Activated naive CD4-positive, alpha-beta T cell treated with anti-CD3 and anti-CD28 coated beads, Interleukin-2, amount 50 U/mL, for 72 hours (primary cell): Measurements from ENCODE around the gene NOP9. TPM values are rescaled to one million over a fixed set of nuclear protein-coding genes. Genes with fewer than 3 reads are reported as not detected.
"Not testable (repeated sequence)": the region's sequence is repeated elsewhere in the genome, so short reads cannot be mapped to it uniquely, and the experiment has no call there.

ENCODE experiments used
- ATAC-seq, 2 donors: fragments of 150-1000 bp; cut with Tn5 transposase; 2 replicates each; pipeline ENCODE4 v1.10.0; 2021; ENCODE audit warnings: mild to moderate bottlenecking in 2 of 2, moderate library complexity in 2 of 2
- DNase-seq, 2 donors: peaks; one replicate each; pipeline ENCODE4 v3.0.0; 2021 to 2022; ENCODE audit warnings: low spot score in 2 of 2
- H3K27ac Mint-ChIP-seq, 2 donors: one replicate each; pipeline ENCODE4 v1.8.0; 2022; ENCODE audit warnings: mild to moderate bottlenecking in 2 of 2, mixed read lengths in 2 of 2
- H3K36me3 Mint-ChIP-seq, 2 donors: one replicate each; pipeline ENCODE4 v1.8.0; 2022; ENCODE audit warnings: mixed read lengths in 2 of 2
- H3K9me3 Mint-ChIP-seq, 2 donors: one replicate each; pipeline ENCODE4 v1.8.0; 2022; ENCODE audit warnings: mixed read lengths in 2 of 2
- total RNA-seq, 2 donors: library from RNA; stranded (reverse); gene quantifications; one replicate each; pipeline ENCODE4 v1.2.3, GENCODE V29; 2022

NOP9 gene
- total RNA-seq, 2 donors from 2014 or later: 30.5 TPM

DNA sequence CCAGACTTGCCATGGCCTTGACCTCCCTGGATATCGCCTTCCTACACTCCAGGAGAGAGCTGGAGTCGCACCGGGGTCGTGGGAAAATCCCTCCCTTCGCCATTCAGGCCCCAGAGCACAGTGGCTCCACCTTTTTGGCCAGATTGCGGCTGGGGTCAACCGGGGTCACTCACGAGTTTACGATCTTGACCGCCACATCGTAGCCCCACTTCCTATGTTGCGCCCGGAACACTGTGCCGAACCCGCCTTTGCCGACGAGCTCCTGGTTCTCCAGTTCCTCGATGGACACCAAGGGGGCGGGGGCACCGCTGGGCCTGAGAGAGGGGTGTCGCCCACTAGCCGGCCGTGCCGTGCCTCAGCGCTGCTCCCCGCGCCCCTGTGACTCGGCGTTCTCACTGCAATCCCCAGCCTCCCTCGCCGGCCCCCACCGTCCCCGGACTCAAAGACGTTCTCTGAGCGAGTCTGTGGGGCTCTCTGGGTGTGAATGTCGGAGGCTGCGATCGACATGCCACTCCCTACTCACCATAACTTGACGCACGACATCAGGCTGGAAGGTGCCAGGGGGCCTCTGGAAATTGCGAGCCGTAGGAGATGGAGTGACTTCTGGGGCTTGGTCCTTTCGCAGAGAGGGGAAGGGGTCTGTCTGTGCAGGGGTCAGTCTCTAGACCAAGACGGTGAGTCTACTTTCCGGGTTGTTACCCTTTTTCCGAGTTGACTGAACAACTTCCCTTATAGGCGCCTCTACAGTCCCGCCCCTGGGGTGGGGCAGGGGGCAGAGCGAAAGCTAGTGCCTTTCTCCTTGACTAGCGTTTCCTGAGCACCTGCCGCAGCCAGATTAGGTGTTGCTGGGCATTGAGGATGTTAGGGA lies 39.9 kb downstream of the NOP9 start, which contains the start of gene RIPK3:
RIPK3 (minus strand) TSS at position 708 of the 868 bp plus-strand sequence; CDS start at position 543, 165 bp downstream.
- Mint-ChIP-seq H3K36me3 (peaks cover 0 to 5% of the 10 kb centered on the region in 2 donors), H3K27ac (peak within 1 kb of the TSS; percentile 50 to 76), H3K9me3 (no peaks in the 10 kb centered on the region)
- peak in 1 of 2 donors; percentile 70 for DNase-seq
- ATAC-seq: peak; percentile 92 to 93

DNA sequence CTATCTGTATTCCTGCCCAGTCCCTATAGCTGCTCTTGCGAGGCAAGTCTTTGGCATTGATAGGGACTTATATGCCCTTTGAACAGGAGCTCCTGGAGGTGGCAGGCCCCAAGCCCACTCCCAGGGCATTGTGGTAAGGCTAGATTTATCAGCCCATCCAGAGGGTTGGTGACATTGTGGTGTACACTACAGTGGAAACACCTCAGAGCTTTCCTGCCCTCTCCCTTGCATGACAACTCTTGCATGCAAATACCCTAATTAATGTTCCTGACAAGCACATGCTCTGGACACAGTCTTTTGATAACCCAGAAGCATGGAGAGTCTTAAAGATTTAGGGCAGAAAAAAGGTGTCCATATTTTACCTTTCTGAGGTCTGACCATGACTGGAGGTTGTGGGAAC lies 41.0 kb downstream of the NOP9 start:
- no peaks in the 10 kb centered on the region for H3K9me3 Mint-ChIP-seq
- H3K36me3 Mint-ChIP-seq: no peaks in the 10 kb centered on the region
- DNase-seq (no peak), ATAC-seq (no peak)
- no peak overlapping the region for H3K27ac Mint-ChIP-seq

DNA sequence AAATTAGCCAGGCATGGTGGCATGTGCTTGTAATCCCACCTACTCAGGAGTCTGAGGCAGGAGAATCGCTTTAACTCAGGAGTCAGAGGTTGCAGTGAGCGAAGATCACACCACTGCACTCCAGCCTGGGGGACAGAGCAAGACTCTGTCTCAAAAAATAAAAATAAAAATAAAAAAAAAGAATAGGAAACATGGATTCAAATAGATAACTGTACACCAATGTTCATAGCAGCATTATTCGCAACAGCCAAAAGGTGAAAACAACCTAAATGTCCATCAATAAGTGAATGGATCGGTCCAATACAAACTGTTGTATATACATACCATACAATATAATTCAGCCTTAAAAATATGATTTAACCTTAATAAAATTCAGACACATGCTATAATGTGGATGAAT lies 43.2 kb downstream of the NOP9 start:
- no peaks in the 10 kb centered on the region for H3K36me3 Mint-ChIP-seq

DNA sequence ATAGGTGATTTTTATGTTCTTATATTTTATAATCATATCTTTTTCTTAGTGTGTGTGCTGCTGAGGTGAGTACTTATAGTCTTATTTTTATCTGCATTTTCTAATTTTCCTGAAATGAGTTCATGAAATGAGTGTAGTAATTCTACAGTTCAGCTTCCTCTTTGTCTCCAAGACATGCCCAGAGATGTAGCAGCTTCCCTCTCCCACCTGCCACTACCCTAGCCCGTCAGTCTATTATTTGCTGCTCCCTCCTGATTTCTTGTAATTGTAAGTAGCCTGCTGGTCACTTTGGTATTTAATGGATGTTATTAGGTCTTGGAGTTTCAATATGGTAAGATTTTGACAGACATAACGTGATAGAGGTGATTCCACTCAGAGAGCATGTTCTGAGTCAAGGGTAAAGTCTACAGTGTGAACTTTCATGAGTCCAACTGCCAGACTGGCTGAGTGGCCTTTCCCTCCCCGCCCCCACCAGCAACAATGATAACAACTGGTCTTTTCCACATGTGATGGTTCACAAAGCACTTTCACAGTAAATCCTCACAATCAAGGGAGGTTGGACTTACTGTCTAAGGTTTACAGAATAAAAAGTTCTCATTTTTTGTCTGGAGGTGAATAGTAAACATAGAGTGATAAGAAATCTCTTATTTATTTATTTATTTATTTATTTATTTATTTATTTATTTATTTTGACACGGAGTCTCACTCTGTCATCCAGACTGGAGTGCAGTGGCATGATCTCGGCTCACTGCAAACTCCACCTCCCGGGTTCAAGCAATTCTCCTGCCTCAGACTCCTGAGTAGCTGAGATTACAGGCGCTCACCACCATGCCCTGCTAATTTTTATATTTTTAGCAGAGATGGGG lies 44.4 kb downstream of the NOP9 start:
- Mint-ChIP-seq H3K9me3 (no peaks in the 10 kb centered on the region), H3K27ac (no peak overlapping the region), H3K36me3 (no peaks in the 10 kb centered on the region)
- DNase-seq (no peak), ATAC-seq (no peak)

More for the DNA sequence above, 43.2 kb downstream of the NOP9 start:
- DNase-seq: no peak
- no peak for ATAC-seq
- no peaks in the 10 kb centered on the region for H3K9me3 Mint-ChIP-seq
- H3K27ac Mint-ChIP-seq: no peak overlapping the region

DNA sequence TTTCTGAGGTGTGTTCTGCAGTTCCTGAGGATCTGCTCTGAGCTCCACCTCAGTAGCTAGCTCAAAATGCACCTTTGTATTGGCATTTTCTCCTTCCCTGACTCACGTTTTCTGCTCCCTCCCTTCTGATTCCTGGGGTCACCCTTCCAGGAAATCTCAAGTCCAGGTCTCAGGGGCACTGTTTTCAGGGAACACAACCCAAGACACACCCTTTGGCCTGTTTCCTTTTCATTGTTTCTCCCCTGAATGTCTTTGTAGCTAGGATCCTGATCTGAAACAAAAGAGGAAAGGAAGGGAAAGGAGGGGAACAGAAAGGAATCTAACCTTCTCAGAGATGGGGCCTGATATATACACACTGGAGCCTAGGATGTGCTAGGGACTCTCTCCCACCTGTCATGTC lies 47.5 kb downstream of the NOP9 start:
- Mint-ChIP-seq H3K27ac (no peak overlapping the region), H3K9me3 (no peaks in the 10 kb centered on the region), H3K36me3 (no peaks in the 10 kb centered on the region)
- ATAC-seq: no peak
- no peak for DNase-seq

DNA sequence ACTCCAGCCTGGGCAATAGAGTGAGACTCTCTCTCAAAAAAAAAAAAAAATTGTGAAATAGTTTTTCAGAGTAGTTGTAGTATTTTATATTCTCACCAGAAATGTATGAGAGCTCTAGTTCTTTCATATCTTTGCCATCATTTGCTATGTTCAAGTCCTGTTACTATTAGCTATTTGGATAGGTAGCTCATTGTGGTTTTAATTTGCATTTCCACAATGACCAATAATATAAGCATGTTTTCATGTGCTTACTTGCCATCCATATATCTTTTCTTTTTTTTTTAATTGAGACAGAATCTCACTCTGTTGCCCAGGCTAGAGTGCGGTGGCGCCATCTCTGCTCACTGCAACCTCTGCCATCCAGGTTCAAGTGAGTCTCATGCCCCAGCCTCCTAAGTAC lies 48.5 kb downstream of the NOP9 start:
- no peaks in the 10 kb centered on the region for H3K9me3 Mint-ChIP-seq
- DNase-seq (no peak), ATAC-seq (no peak)
- no peaks in the 10 kb centered on the region for H3K36me3 Mint-ChIP-seq
- no peak overlapping the region for H3K27ac Mint-ChIP-seq

DNA sequence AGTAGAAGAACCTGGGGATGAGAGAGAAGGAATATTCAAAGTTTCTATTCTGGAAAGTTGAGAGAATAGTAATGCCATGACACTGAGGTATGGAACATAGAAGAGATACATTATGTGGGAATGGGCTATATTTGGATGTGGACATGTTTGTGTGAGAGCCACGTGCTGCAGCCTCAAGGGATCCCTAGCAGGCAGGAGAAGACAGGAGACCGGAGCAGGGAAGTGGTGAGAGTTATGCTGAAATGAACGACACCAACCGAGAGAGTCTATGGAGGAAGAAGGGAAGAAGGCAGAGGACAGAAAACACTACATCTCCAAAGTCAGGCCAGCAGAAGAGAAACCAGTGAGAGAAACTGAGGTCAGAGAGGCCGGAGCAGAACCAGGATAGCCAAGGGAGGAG lies 50.1 kb downstream of the NOP9 start:
- DNase-seq (no peak), ATAC-seq (no peak)

DNA sequence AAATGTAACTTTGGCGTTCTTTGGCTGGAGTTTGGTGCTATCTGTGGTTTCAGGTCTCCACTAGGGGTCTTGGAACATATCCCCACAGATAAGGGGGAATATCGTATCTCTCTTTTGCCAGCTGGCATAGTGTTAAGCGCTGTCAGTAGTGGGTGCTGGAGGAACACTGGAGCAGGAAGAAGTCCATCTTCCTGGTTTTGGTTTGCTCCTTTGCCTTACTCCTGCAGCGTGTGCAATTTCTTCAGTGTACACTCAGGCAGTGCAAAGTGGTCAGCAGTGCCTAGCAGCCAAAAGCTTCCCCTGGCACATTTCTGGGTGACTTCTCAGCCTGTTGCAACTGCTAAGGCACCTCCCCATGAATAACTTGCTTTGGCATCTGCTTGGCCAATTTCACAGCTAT lies 51.9 kb downstream of the NOP9 start:
- no peak overlapping the region for H3K27ac Mint-ChIP-seq
- no peak for DNase-seq
- H3K9me3 Mint-ChIP-seq: no peaks in the 10 kb centered on the region
- no peak for ATAC-seq
- no peaks in the 10 kb centered on the region for H3K36me3 Mint-ChIP-seq

More for the DNA sequence above, 50.1 kb downstream of the NOP9 start:
- no peaks in the 10 kb centered on the region for H3K36me3 Mint-ChIP-seq
- H3K27ac Mint-ChIP-seq: no peak overlapping the region
- no peaks in the 10 kb centered on the region for H3K9me3 Mint-ChIP-seq

DNA sequence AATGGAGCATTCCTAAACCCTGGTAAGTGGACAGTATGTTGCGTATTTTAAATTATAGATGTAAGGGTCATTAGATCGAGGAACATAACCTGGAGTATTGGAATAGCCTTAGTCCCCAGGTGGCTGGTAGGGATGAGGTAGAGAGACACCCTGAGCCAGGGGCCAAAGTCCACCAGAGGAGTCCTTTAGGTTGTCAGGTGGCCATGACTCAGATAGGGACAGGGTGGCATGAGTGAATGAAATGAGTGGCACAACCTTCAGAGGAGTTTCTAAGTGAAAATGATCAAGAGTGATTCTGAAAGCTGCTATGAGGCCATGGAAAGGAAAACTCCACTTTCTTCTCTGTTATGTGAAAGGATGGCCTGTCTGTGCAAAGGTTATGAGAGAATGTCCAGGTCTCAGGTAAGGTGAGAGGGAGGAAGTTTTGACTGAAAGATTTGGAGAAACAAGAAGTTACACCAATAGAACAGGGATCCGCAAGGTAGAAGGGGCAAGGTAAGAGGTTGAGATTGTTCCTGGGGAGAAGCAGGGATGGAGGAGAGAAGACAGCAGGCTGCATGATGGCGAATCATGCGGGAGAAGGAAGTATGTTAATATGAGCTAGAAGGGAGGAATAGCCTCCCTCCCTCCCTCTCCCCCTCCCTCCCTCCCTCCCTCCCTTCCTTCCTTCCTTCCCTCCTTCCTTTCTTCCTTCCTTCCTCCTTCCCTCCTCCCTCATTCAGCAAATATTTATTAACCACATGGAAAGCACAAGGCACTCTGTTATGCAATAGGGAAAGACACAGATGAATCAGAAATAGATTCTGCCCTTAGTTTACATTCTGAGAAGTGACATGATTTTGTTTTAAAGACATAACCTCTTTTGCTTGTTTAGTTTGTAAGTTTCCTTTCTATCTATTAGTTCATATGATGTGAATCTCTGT lies 54.2 kb downstream of the NOP9 start:
- Mint-ChIP-seq H3K36me3 (no peaks in the 10 kb centered on the region), H3K27ac (peak overlapping the region in 1 of 2 donors; percentile 22), H3K9me3 (no peaks in the 10 kb centered on the region)
- peak; percentile 60 to 75 for ATAC-seq
- no peak for DNase-seq

DNA sequence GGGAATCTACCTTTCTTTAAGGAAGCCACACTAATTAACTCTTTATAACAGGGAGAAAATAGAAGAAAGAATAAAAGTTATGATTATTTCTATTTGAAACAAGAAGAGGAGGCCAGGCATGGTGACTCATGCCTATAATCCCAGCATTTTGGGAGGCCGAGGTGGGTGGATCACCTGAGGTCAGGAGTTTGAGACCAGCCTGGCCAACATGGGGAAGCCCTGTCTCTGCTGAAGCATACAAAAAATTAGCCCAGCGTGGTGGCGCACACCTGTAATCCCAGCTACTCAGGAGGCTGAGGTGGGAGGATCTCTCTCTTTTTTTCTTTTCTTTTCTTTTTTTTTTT lies 54.8 kb downstream of the NOP9 start:
- H3K27ac Mint-ChIP-seq, H3K9me3 Mint-ChIP-seq, DNase-seq, ATAC-seq, H3K36me3 Mint-ChIP-seq: not testable (repeated sequence)

DNA sequence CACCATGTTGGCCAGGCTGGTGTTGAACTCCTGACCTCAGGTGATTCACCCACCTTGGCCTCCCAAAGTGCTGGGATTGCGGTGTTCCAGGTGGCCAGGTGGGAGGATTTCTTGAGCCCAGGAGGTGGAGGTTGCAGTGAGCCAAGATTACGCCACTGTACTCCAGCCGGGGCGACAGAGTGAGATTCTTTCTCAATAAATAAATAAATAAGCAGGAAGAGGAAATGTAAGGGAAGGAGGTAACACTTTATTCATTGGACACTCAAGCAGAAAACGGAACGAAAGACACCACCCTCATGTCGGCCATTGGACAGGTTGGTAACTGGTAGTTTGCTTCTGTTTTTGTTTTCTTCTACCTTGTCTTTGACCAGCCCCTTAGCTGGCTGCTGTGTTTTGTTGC lies 55.4 kb downstream of the NOP9 start:
- Mint-ChIP-seq H3K36me3 (no peaks in the 10 kb centered on the region), H3K27ac (no peak overlapping the region), H3K9me3 (no peaks in the 10 kb centered on the region)
- DNase-seq: no peak
- no peak for ATAC-seq

DNA sequence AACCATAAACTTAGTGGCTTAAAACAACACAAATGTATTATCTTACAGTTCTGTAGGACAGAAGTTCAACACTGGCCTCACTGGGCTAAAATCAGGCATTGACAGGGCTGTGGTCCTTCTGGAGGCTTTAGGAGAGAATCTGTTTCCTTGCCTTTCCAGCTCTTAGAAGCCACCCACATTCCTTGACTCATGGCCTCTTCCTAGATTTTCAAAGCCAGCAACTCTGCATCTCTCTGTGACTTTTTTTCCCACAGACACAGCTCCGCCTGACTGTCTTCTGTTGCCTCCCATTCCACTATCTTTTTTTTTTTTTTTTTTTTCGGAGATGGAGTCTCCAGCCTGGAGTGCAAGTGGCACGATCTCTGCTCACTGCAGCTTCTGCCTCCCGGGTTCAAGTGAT lies 56.6 kb downstream of the NOP9 start:
- Mint-ChIP-seq H3K27ac (peak overlapping the region in 1 of 2 donors; percentile 12), H3K36me3 (no peaks in the 10 kb centered on the region), H3K9me3 (no peaks in the 10 kb centered on the region)
- no peak for DNase-seq
- no peak for ATAC-seq

Other genes with a start within 250 kb of the NOP9 start
- 1 to 10 TPM; 2.1 to 6.7 TPM for gene CARMIL3, start 247.8 kb upstream of the NOP9 start, total RNA-seq
- under 1 TPM in 1 of 2 donors, not detected in 1; 0.14 TPM for gene CPNE6, start 228.3 kb upstream of the NOP9 start, total RNA-seq
- 10 to 100 TPM; 40.9 to 89.2 TPM for gene PCK2, start 205.5 kb upstream of the NOP9 start, total RNA-seq
- 100 to 1,000 TPM in 1 of 2 donors, 10 to 100 TPM in 1; 66.7 to 146 TPM for gene DCAF11, start 185.1 kb upstream of the NOP9 start, total RNA-seq
- 1 to 10 TPM; 2.9 to 4.8 TPM for gene NRL, start 184.9 kb upstream of the NOP9 start, total RNA-seq
- gene FITM1, start 169.2 kb upstream of the NOP9 start, total RNA-seq: 1 to 10 TPM in 1 of 2 donors, under 1 TPM in 1; 0.49 to 2.2 TPM
- 100 to 1,000 TPM; 355 to 401 TPM for gene PSME1, start 163.7 kb upstream of the NOP9 start, total RNA-seq
- 10 to 100 TPM; 36.8 to 64.2 TPM for gene EMC9, start 158.3 kb upstream of the NOP9 start, total RNA-seq
- gene PSME2, start 153.2 kb upstream of the NOP9 start, total RNA-seq: 100 to 1,000 TPM; 452 to 507 TPM
- gene RNF31, start 152.4 kb upstream of the NOP9 start, total RNA-seq: 10 to 100 TPM; 81.5 to 90.7 TPM
- 100 to 1,000 TPM; 183 to 227 TPM for gene IRF9, start 138.6 kb upstream of the NOP9 start, total RNA-seq
- gene REC8, start 127.8 kb upstream of the NOP9 start, total RNA-seq: 10 to 100 TPM; 36.4 to 48.7 TPM
- 10 to 100 TPM; 37.5 to 67.6 TPM for gene IPO4, start 111.0 kb upstream of the NOP9 start, total RNA-seq
- 10 to 100 TPM; 24.6 to 29.3 TPM for gene TM9SF1, start 104.4 kb upstream of the NOP9 start, total RNA-seq
- under 1 TPM; 0.27 to 0.41 TPM for gene TSSK4, start 94.2 kb upstream of the NOP9 start, total RNA-seq
- 10 to 100 TPM; 69.2 to 74.2 TPM for gene CHMP4A, start 86.4 kb upstream of the NOP9 start, total RNA-seq
- 1 to 10 TPM; 5.5 to 7.4 TPM for gene MDP1, start 83.8 kb upstream of the NOP9 start, total RNA-seq
- gene NEDD8, start 67.5 kb upstream of the NOP9 start, total RNA-seq: 100 to 1,000 TPM; 172 to 210 TPM
- 100 to 1,000 TPM in 1 of 2 donors, 10 to 100 TPM in 1; 62.6 to 106 TPM for gene GMPR2, start 66.9 kb upstream of the NOP9 start, total RNA-seq
- gene TINF2, start 57.2 kb upstream of the NOP9 start, total RNA-seq: 100 to 1,000 TPM in 1 of 2 donors, 10 to 100 TPM in 1; 80.0 to 101 TPM
- gene TGM1, start 36.7 kb upstream of the NOP9 start, total RNA-seq: 10 to 100 TPM in 1 of 2 donors, 1 to 10 TPM in 1; 7.9 to 31.6 TPM
- gene RABGGTA, start 28.3 kb upstream of the NOP9 start, total RNA-seq: 10 to 100 TPM; 58.6 to 67.0 TPM
- 10 to 100 TPM; 13.3 to 17.7 TPM for gene DHRS1, start 70 bp upstream of the NOP9 start, total RNA-seq
- 10 to 100 TPM in 1 of 2 donors, 1 to 10 TPM in 1; 6.9 to 17.0 TPM for gene CIDEB, start 8.1 kb downstream of the NOP9 start, total RNA-seq
- 10 to 100 TPM; 13.7 to 16.2 TPM for gene LTB4R2, start 10.3 kb downstream of the NOP9 start, total RNA-seq
- gene LTB4R, start 11.7 kb downstream of the NOP9 start, total RNA-seq: 10 to 100 TPM; 14.0 to 15.8 TPM
- gene ADCY4, start 35.2 kb downstream of the NOP9 start, total RNA-seq: 1 to 10 TPM; 2.1 to 5.7 TPM
- gene RIPK3, start 40.1 kb downstream of the NOP9 start, total RNA-seq: 10 to 100 TPM; 11.1 to 11.8 TPM
- 1 to 10 TPM in 1 of 2 donors, under 1 TPM in 1; 0.27 to 1.7 TPM for gene NFATC4, start 68.3 kb downstream of the NOP9 start, total RNA-seq
- gene NYNRIN, start 99.2 kb downstream of the NOP9 start, total RNA-seq: under 1 TPM; 0.02 to 0.14 TPM
- gene CBLN3, start 129.8 kb downstream of the NOP9 start, total RNA-seq: 10 to 100 TPM in 1 of 2 donors, 1 to 10 TPM in 1; 6.5 to 20.1 TPM
- gene KHNYN, start 130.1 kb downstream of the NOP9 start, total RNA-seq: 10 to 100 TPM; 70.1 to 70.6 TPM
- 10 to 100 TPM; 50.6 to 72.3 TPM for gene SDR39U1, start 142.9 kb downstream of the NOP9 start, total RNA-seq
- gene CMA1, start 208.4 kb downstream of the NOP9 start, total RNA-seq: not detected